ENCODE data around the gene UNC13B. TPM values are rescaled to one million over a fixed set of nuclear protein-coding genes. Genes with fewer than 3 reads are reported as not detected.

UNC13B gene
- total RNA-seq, 1 experiment from 2014 or later, result 49.3 TPM

- TF ChIP-seq AR (CRISPR knock-in tag; IDR thresholded peaks at IDR 0.05), result no peak
Observed at GRCh38 chr9:35177520-35177919, 15.7 kb downstream of the UNC13B start (continued).

GRCh38 chr9:35179347-35180280 lies 17.8 kb downstream of the UNC13B start:
- DNase-seq (ENCODE audit: low spot score) (no peak), ATAC-seq (no peak)
- Mint-ChIP-seq H3K27ac (no peak overlapping the region), H3K4me3 (no peak overlapping the region), H3K9me3 (peaks cover 28% of the 10 kb centered on the region), H3K36me3 (peaks cover 27% of the 10 kb centered on the region), H3K27me3 (ENCODE audit: low read depth) (no peaks in the 10 kb centered on the region; the same call in 1 of the 2 replicates), H3K4me1 (no peaks in the 10 kb centered on the region)
- ChIA-PET CTCF (interaction anchor here (1.1 kb wide), 1 partner anchor 13 kb away, joined by 7 read pairs; no protein-coding TSS in a partner anchor), POLR2A (no interaction called here)
- TF ChIP-seq RELA (CRISPR knock-in tag; IDR thresholded peaks at IDR 0.05; ENCODE audit: borderline replicate concordance) (no peak), ZNF138 (CRISPR knock-in tag; conservative IDR thresholded peaks at IDR 0.05) (no peak), ARID4B (CRISPR knock-in tag; IDR thresholded peaks at IDR 0.05; ENCODE audit: borderline replicate concordance) (no peak), E2F1 (CRISPR knock-in tag; IDR thresholded peaks at IDR 0.05) (no peak), IRF1 (CRISPR knock-in tag; IDR thresholded peaks at IDR 0.05) (no peak), MLX (CRISPR knock-in tag; IDR thresholded peaks at IDR 0.05) (no peak)

- Mint-ChIP-seq H3K4me3 (no peak overlapping the region), H3K27me3 (ENCODE audit: low read depth) (no peaks in the 10 kb centered on the region; the same call in none of the 2 replicates), H3K36me3 (peaks cover 36% of the 10 kb centered on the region), H3K4me1 (no peaks in the 10 kb centered on the region), H3K9me3 (peaks cover 37% of the 10 kb centered on the region), H3K27ac (no peak overlapping the region)
- POLR2A ChIA-PET, result no interaction called here
- no peak for DNase-seq (ENCODE audit: low spot score)
- ATAC-seq, result no peak
- CTCF ChIA-PET, result no interaction called here
- no peak for TF ChIP-seq HMGXB4 (CRISPR knock-in tag; IDR thresholded peaks at IDR 0.05)
- no peak for TF ChIP-seq CREB1 (CRISPR knock-in tag; IDR thresholded peaks at IDR 0.05)
- no peak for TF ChIP-seq NFE2L1 (CRISPR knock-in tag; IDR thresholded peaks at IDR 0.05)
- TF ChIP-seq MLX (CRISPR knock-in tag; IDR thresholded peaks at IDR 0.05), result no peak
- no peak for TF ChIP-seq ARID4B (CRISPR knock-in tag; IDR thresholded peaks at IDR 0.05; ENCODE audit: borderline replicate concordance)
- no peak for TF ChIP-seq JUN (CRISPR knock-in tag; IDR thresholded peaks at IDR 0.05)
- TF ChIP-seq GRHL2 (CRISPR knock-in tag; IDR thresholded peaks at IDR 0.05; ENCODE audit: insufficient replicate concordance, severe bottlenecking), result no peak
Observed at GRCh38 chr9:35180801-35181200, 19.0 kb downstream of the UNC13B start.
